Body of pancreas (tissue), 4 donors: ENCODE results near the gene SYCP2.

Experiments
- CTCF ChIP-seq, 7 experiments: fragments of 450-650 bp in 4 of 7; fragments of 200-600 bp in 3 of 7; sonication (generic) in 3 of 7; IDR thresholded peaks; one replicate each; pipeline ENCODE4 v1.5.1; 2016 to 2019; ENCODE audit warnings: antibody characterized with exemption in 7 of 7
- POLR2A ChIP-seq, 3 donors: fragments of 450-650 bp; IDR thresholded peaks; one replicate each; pipeline ENCODE4 v1.6.1; 2016; ENCODE audit warnings: antibody characterized with exemption in 3 of 3, mild to moderate bottlenecking in 2 of 3

GRCh38 chr20:59937150-59937549 is 3.7 kb upstream of the SYCP2 start:
- TF ChIP-seq CTCF (IDR thresholded peaks at IDR 0.05) = no peak
- TF ChIP-seq POLR2A (IDR thresholded peaks at IDR 0.05) = no peak
